Suppressor macrophage (primary cell): Measurements from ENCODE around the gene PIGV.
"Not testable (repeated sequence)": the region's sequence is repeated elsewhere in the genome, so short reads cannot be mapped to it uniquely, and the experiment has no call there.

ENCODE experiments used
- DNase-seq, 4 experiments: peaks; one replicate each; pipeline ENCODE4 v3.0.0-alpha.2; 2020 to 2022

The PIGV gene

GRCh38 chr1:26797627-26798026 is 9.9 kb downstream of the PIGV start:
- no peak for DNase-seq

GRCh38 chr1:26799479-26800142 is 11.9 kb downstream of the PIGV start:
- DNase-seq: no peak

- DNase-seq: not testable (repeated sequence)
Measured at GRCh38 chr1:26803932-26804331, 16.2 kb downstream of the PIGV start.

GRCh38 chr1:26810105-26810504 is 22.4 kb downstream of the PIGV start:
- DNase-seq: peak; percentile 81 to 90 (median 86)

- DNase-seq: no peak
Measured at GRCh38 chr1:26811057-26811456, 23.3 kb downstream of the PIGV start.

- peak in 2 of 4 experiments; percentile 40 to 50 for DNase-seq
Measured at GRCh38 chr1:26811708-26812107, 24.0 kb downstream of the PIGV start.

GRCh38 chr1:26814377-26814776 is 26.6 kb downstream of the PIGV start:
- DNase-seq: no peak

GRCh38 chr1:26814893-26815292 is 27.1 kb downstream of the PIGV start:
- DNase-seq: no peak

- DNase-seq: peak; percentile 72 to 88 (median 82)
Measured at GRCh38 chr1:26820784-26821269, 33.1 kb downstream of the PIGV start.

- DNase-seq: no peak
Measured at GRCh38 chr1:26822737-26823395, 35.1 kb downstream of the PIGV start.

- DNase-seq: no peak
Measured at GRCh38 chr1:26824731-26825130, 37.0 kb downstream of the PIGV start.

GRCh38 chr1:26826261-26827105 is 38.7 kb downstream of the PIGV start, which contains the start of gene ZDHHC18:
TSS of gene ZDHHC18 (plus strand) at chr1:26826688. CDS start at chr1:26826805, 117 bp downstream.
- DNase-seq: peak; percentile 77 to 94 (median 87)

- DNase-seq: no peak
Measured at GRCh38 chr1:26827106-26827604, 39.4 kb downstream of the PIGV start.

GRCh38 chr1:26827663-26828062 is 39.9 kb downstream of the PIGV start:
- DNase-seq: no peak

GRCh38 chr1:26828411-26828991 is 40.8 kb downstream of the PIGV start:
- peak; percentile 77 to 90 (median 86) for DNase-seq

GRCh38 chr1:26829184-26829911 is 41.6 kb downstream of the PIGV start:
- peak in 3 of 4 experiments; percentile 41 to 60 (median 52) for DNase-seq

- DNase-seq: no peak
Measured at GRCh38 chr1:26831059-26831458, 43.3 kb downstream of the PIGV start.

- DNase-seq: peak in 3 of 4 experiments; percentile 41 to 50 (median 46)
Measured at GRCh38 chr1:26831546-26832248, 43.9 kb downstream of the PIGV start.

- DNase-seq: no peak
Measured at GRCh38 chr1:26832249-26832960, 44.7 kb downstream of the PIGV start.
